Activated T-cell treated with anti-CD3 and anti-CD28 coated beads, Interleukin-2, amount 50 U/mL, for 48 hours (primary cell): ENCODE data around the gene ZNF354B.
"Not testable (repeated sequence)": the region's sequence is repeated elsewhere in the genome, so short reads cannot be mapped to it uniquely, and the experiment has no call there.

Experiments
- DNase-seq, 2 experiments: peaks; one replicate each; pipeline ENCODE4 v3.0.0-alpha.2; 2020

The ZNF354B gene

GRCh38 chr5:178859625-178860521 lies at the start of gene ZNF354B:
TSS of gene ZNF354B (plus strand) at chr5:178859953. CDS start at chr5:178861048, 1,095 bp downstream.
- peak; percentile 86 to 89 for DNase-seq

- DNase-seq: no peak
Observed at GRCh38 chr5:178817506-178817905, 42.2 kb upstream of the ZNF354B start.

GRCh38 chr5:178818094-178818493 lies 41.7 kb upstream of the ZNF354B start:
- no peak for DNase-seq

GRCh38 chr5:178820001-178820400 lies 39.8 kb upstream of the ZNF354B start:
- no peak for DNase-seq

- no peak for DNase-seq
Observed at GRCh38 chr5:178825444-178825843, 34.3 kb upstream of the ZNF354B start.

- DNase-seq: no peak
Observed at GRCh38 chr5:178826216-178826615, 33.5 kb upstream of the ZNF354B start.

- no peak for DNase-seq
Observed at GRCh38 chr5:178827636-178828035, 32.1 kb upstream of the ZNF354B start.

GRCh38 chr5:178831049-178831448 lies 28.7 kb upstream of the ZNF354B start:
- no peak for DNase-seq

- no peak for DNase-seq
Observed at GRCh38 chr5:178832618-178833201, 27.0 kb upstream of the ZNF354B start.

GRCh38 chr5:178836628-178837027 lies 23.1 kb upstream of the ZNF354B start:
- no peak for DNase-seq

- not testable (repeated sequence) for DNase-seq
Observed at GRCh38 chr5:178838695-178839318, 20.9 kb upstream of the ZNF354B start.

- DNase-seq: peak; percentile 67 to 69
Observed at GRCh38 chr5:178839319-178839704, 20.4 kb upstream of the ZNF354B start.

GRCh38 chr5:178840399-178840798 lies 19.4 kb upstream of the ZNF354B start:
- DNase-seq: not testable (repeated sequence)

- no peak for DNase-seq
Observed at GRCh38 chr5:178849316-178849715, 10.4 kb upstream of the ZNF354B start.

- DNase-seq: no peak
Observed at GRCh38 chr5:178851951-178852350, 7.8 kb upstream of the ZNF354B start.

GRCh38 chr5:178854284-178854683 lies 5.5 kb upstream of the ZNF354B start:
- no peak for DNase-seq

GRCh38 chr5:178860615-178861014 lies 862 bp downstream of the ZNF354B start:
- DNase-seq: not testable (repeated sequence)

- DNase-seq: no peak
Observed at GRCh38 chr5:178861627-178862026, 1.9 kb downstream of the ZNF354B start.

GRCh38 chr5:178866946-178867345 lies 7.2 kb downstream of the ZNF354B start:
- no peak for DNase-seq

- DNase-seq: no peak
Observed at GRCh38 chr5:178869577-178869976, 9.8 kb downstream of the ZNF354B start.

- no peak for DNase-seq
Observed at GRCh38 chr5:178870411-178870810, 10.7 kb downstream of the ZNF354B start.

- DNase-seq: no peak
Observed at GRCh38 chr5:178872302-178872701, 12.5 kb downstream of the ZNF354B start.

- not testable (repeated sequence) for DNase-seq
Observed at GRCh38 chr5:178883115-178883694, 23.5 kb downstream of the ZNF354B start.
